GM23338 (cell line): ENCODE results near the gene HIVEP3. TPM values are rescaled to one million over a fixed set of nuclear protein-coding genes. Genes with fewer than 3 reads are reported as not detected.

Source experiments
- ATAC-seq: fragments of 200-7000 bp; cut with Tn5 transposase; 3 replicates; pipeline ENCODE4 v1.9.1; 2020
- DNase-seq: peaks from one replicate; pipeline ENCODE4 v3.0.0-alpha.2; 2015; ENCODE audit warnings: low spot score
- H2AFZ ChIP-seq: fragments of 200-600 bp; sonication (generic); 2 replicates; pipeline ENCODE4 v1.8.0; 2016; ENCODE audit warnings: antibody characterized with exemption, mild to moderate bottlenecking, moderate library complexity
- H3F3A ChIP-seq: fragments of 200-600 bp; sonication (generic); replicated peaks from 2 replicates; pipeline ENCODE4 v1.8.0; 2017; ENCODE audit warnings: antibody characterized with exemption, mixed run types, low read depth
- H3K27ac ChIP-seq: fragments of 200-600 bp; sonication (generic); 2 replicates; pipeline ENCODE4 v1.6.1; 2016; ENCODE audit warnings: low read depth
- H3K27me3 ChIP-seq: fragments of 200-600 bp; sonication (generic); 2 replicates; pipeline ENCODE4 v1.8.0; 2016; ENCODE audit warnings: mild to moderate bottlenecking, mixed run types, moderate library complexity; ENCODE audit not compliant: insufficient read depth
- H3K36me3 ChIP-seq: fragments of 200-600 bp; sonication (generic); 2 replicates; pipeline ENCODE4 v1.8.0; 2016; ENCODE audit warnings: mild to moderate bottlenecking; ENCODE audit not compliant: insufficient read depth
- H3K4me1 ChIP-seq: fragments of 200-600 bp; sonication (generic); 2 replicates; pipeline ENCODE4 v1.8.0; 2016; ENCODE audit warnings: mild to moderate bottlenecking, moderate library complexity; ENCODE audit not compliant: insufficient read depth
- H3K4me2 ChIP-seq: fragments of 200-600 bp; sonication (generic); 2 replicates; pipeline ENCODE4 v1.7.1; 2017; ENCODE audit warnings: mixed run types
- H3K4me3 ChIP-seq: fragments of 200-600 bp; sonication (generic); 2 replicates; pipeline ENCODE4 v1.6.1; 2016; ENCODE audit warnings: mixed run types
- H3K79me2 ChIP-seq: fragments of 200-600 bp; sonication (generic); replicated peaks from 2 replicates; pipeline ENCODE4 v1.8.0; 2017; ENCODE audit warnings: mild to moderate bottlenecking; ENCODE audit not compliant: insufficient read depth
- H3K9me2 ChIP-seq: fragments of 200-600 bp; sonication (generic); 2 replicates; pipeline ENCODE4 v1.8.0; 2017; ENCODE audit not compliant: insufficient read depth
- H4K20me1 ChIP-seq: fragments of 200-600 bp; sonication (generic); replicated peaks from 2 replicates; pipeline ENCODE4 v1.8.0; 2017; ENCODE audit warnings: mild to moderate bottlenecking; ENCODE audit not compliant: insufficient read depth
- H3K27ac Mint-ChIP-seq: 2 replicates; pipeline ENCODE4 v1.8.0; 2020; ENCODE audit warnings: inconsistent platforms, mild to moderate bottlenecking, moderate library complexity, mixed read lengths
- H3K27me3 Mint-ChIP-seq: 3 replicates; pipeline ENCODE4 v1.8.0; 2022; ENCODE audit warnings: low read depth, mild to moderate bottlenecking, moderate library complexity, mixed read lengths, inconsistent platforms; ENCODE audit not compliant: insufficient read depth, poor library complexity
- H3K36me3 Mint-ChIP-seq: 3 replicates; pipeline ENCODE4 v1.8.0; 2021; ENCODE audit warnings: low read depth, mild to moderate bottlenecking, inconsistent platforms, moderate library complexity, mixed read lengths
- H3K4me1 Mint-ChIP-seq: 3 replicates; pipeline ENCODE4 v1.8.0; 2020; ENCODE audit warnings: mild to moderate bottlenecking, inconsistent platforms, mixed read lengths
- H3K4me3 Mint-ChIP-seq: 3 replicates; pipeline ENCODE4 v1.8.0; 2021; ENCODE audit warnings: moderate library complexity, mild to moderate bottlenecking, inconsistent platforms, mixed read lengths
- H3K9me3 Mint-ChIP-seq: 3 replicates; pipeline ENCODE4 v1.8.0; 2020; ENCODE audit warnings: moderate library complexity, mild to moderate bottlenecking, inconsistent platforms, mixed read lengths
- ETS1 ChIP-seq: IDR thresholded peaks from 2 replicates; pipeline ENCODE4 v1.6.1; 2016; ENCODE audit warnings: antibody characterized with exemption
- NANOG ChIP-seq: IDR thresholded peaks from 2 replicates; pipeline ENCODE4 v1.6.1; 2016; ENCODE audit warnings: antibody characterized with exemption, borderline replicate concordance
- POLR2AphosphoS5 ChIP-seq: IDR thresholded peaks from 2 replicates; pipeline ENCODE4 v1.6.1; 2016; ENCODE audit warnings: antibody characterized with exemption, low read depth
- REST ChIP-seq: IDR thresholded peaks from one replicate; pipeline ENCODE4 v1.6.1; 2018; ENCODE audit warnings: antibody characterized with exemption; ENCODE audit not compliant: unreplicated experiment
- ZNF114 ChIP-seq: fragments of 250-450 bp; sonication (Bioruptor Pico); IDR thresholded peaks from 2 replicates; pipeline ENCODE4 v1.5.0; 2020; ENCODE audit warnings: mild to moderate bottlenecking, moderate library complexity
- ZNF331 ChIP-seq: fragments of 250-450 bp; sonication (Bioruptor Pico); IDR thresholded peaks from 2 replicates; pipeline ENCODE4 v1.5.0; 2020; ENCODE audit warnings: low read depth, mild to moderate bottlenecking, moderate library complexity
- ZNF462 ChIP-seq: fragments of 250-450 bp; sonication (Bioruptor Pico); IDR thresholded peaks from 2 replicates; pipeline ENCODE4 v1.5.0; 2020; ENCODE audit warnings: mild to moderate bottlenecking, moderate library complexity
- polyA plus RNA-seq: library from polyadenylated mRNA; unstranded; fragments of >200 nt; fragmentation: Nextera tagmentation; extraction: Ambion mirVana; gene quantifications from 2 replicates; pipeline ENCODE4 v1.2.1, GENCODE V29; 2016
- total RNA-seq: library from RNA; depleted of rRNA; stranded (reverse); fragments of >200 nt; shearing (Covaris generic); gene quantifications from 2 replicates; pipeline ENCODE4 v1.2.3, GENCODE V29; 2014

HIVEP3 gene
- total and polyA plus RNA-seq, 2 experiments from 2014 or later = 0.14 to 0.24 TPM

- no peak for DNase-seq
- Histone ChIP-seq H3K4me2 (no peak overlapping the region), H3F3A (no peaks in the 10 kb centered on the region), H3K9me2 (peaks cover 5% of the 10 kb centered on the region; the same call in 1 of the 2 replicates), H3K79me2 (no peaks in the 10 kb centered on the region), H4K20me1 (no peaks in the 10 kb centered on the region), H2AFZ (no peak overlapping the region), H3K4me3 (no peak overlapping the region), H3K4me1 (peaks cover 6% of the 10 kb centered on the region; the same call in 1 of the 2 replicates), H3K27me3 (no peaks in the 10 kb centered on the region), H3K36me3 (no peaks in the 10 kb centered on the region), H3K27ac (no peak overlapping the region)
- peaks cover 22% of the 10 kb centered on the region for H3K4me1 Mint-ChIP-seq
- H3K27me3 Mint-ChIP-seq = no peaks in the 10 kb centered on the region
- no peak overlapping the region for H3K27ac Mint-ChIP-seq
- peaks cover 16% of the 10 kb centered on the region for H3K9me3 Mint-ChIP-seq
- no peak overlapping the region for H3K4me3 Mint-ChIP-seq
- H3K36me3 Mint-ChIP-seq = peaks cover 11% of the 10 kb centered on the region; the same call in 1 of the 3 replicates
- TF ChIP-seq ZNF331 (CRISPR knock-in tag) (no peak), NANOG (no peak), ZNF462 (CRISPR knock-in tag) (no peak), ETS1 (no peak), ZNF114 (CRISPR knock-in tag) (no peak), POLR2AphosphoS5 (no peak), REST (no peak)
- ATAC-seq = no peak
Measured at GRCh38 chr1:41953291-41953690, 34.6 kb upstream of the HIVEP3 start.
